PC-3 (cell line): ENCODE results near the gene CFAP97D2. TPM values are rescaled to one million over a fixed set of nuclear protein-coding genes. Genes with fewer than 3 reads are reported as not detected.

Experiments used
- ATAC-seq: fragments of 200-7000 bp; cut with Tn5 transposase; 2 replicates; pipeline ENCODE4 v1.9.1; 2020; ENCODE audit warnings: mild to moderate bottlenecking, moderate library complexity
- BruUV-seq: library from RNA; stranded (reverse); fragments of 400-500 nt; replicated peaks from 2 replicates; lab custom pipeline; 2021; lab: Mats Ljungman, UMichigan
- CTCF ChIA-PET: fragments of 300-600 bp; sonication (Branson Sonifier 250); formaldehyde crosslinking; loops from one replicate; lab custom pipeline; 2022; ENCODE audit warnings: antibody characterized with exemption; lab: Charles Lee
- POLR2A ChIA-PET: fragments of 300-600 bp; sonication (Branson Sonifier 250); formaldehyde crosslinking; loops from one replicate; lab custom pipeline; 2022; ENCODE audit warnings: antibody characterized with exemption; ENCODE audit not compliant: unreplicated experiment; lab: Charles Lee
- DNase-seq: peaks from one replicate; pipeline ENCODE4 v3.0.0-alpha.2; 2015
- H2AFZ ChIP-seq: fragments of 300-600 bp; sonication (generic); 2 replicates; pipeline ENCODE4 v1.6.0; 2016; ENCODE audit warnings: antibody characterized with exemption, low read length
- H3F3A ChIP-seq: fragments of 300-600 bp; sonication (generic); one replicate; pipeline ENCODE4 v1.6.0; 2017; ENCODE audit warnings: antibody characterized with exemption, low read length, control low read depth, mild to moderate bottlenecking; ENCODE audit not compliant: unreplicated experiment
- H3K27ac ChIP-seq: fragments of 300-600 bp; sonication (generic); 2 replicates; pipeline ENCODE4 v1.5.1; 2016; ENCODE audit warnings: mild to moderate bottlenecking, low read length
- H3K27me3 ChIP-seq: fragments of 300-600 bp; sonication (generic); 2 replicates; pipeline ENCODE4 v1.6.1; 2016; ENCODE audit warnings: low read length, mixed read lengths
- H3K36me3 ChIP-seq: fragments of 300-600 bp; sonication (generic); 2 replicates; pipeline ENCODE4 v1.6.1; 2016; ENCODE audit warnings: low read depth, mixed run types, low read length, mixed read lengths
- H3K4me1 ChIP-seq: fragments of 300-600 bp; sonication (generic); 2 replicates; pipeline ENCODE4 v1.5.1; 2016; ENCODE audit warnings: low read length; ENCODE audit not compliant: insufficient read depth
- H3K4me2 ChIP-seq: fragments of 300-600 bp; sonication (generic); 2 replicates; pipeline ENCODE4 v1.6.0; 2016; ENCODE audit warnings: low read length
- H3K4me3 ChIP-seq: fragments of 300-600 bp; sonication (generic); 2 replicates; pipeline ENCODE4 v1.5.1; 2016; ENCODE audit warnings: mild to moderate bottlenecking, low read length, mixed read lengths
- H3K79me2 ChIP-seq: fragments of 300-600 bp; sonication (generic); 2 replicates; pipeline ENCODE4 v1.6.1; 2017; ENCODE audit warnings: low read length, mixed read lengths
- H3K9ac ChIP-seq: fragments of 300-600 bp; sonication (generic); 2 replicates; pipeline ENCODE4 v1.6.0; 2016; ENCODE audit warnings: mild to moderate bottlenecking, low read length
- H3K9me2 ChIP-seq: fragments of 300-600 bp; sonication (generic); replicated peaks from 2 replicates; pipeline ENCODE4 v1.6.1; 2016; ENCODE audit warnings: mixed run types, low read length, mixed read lengths
- H3K9me3 ChIP-seq: fragments of 300-600 bp; sonication (generic); 2 replicates; pipeline ENCODE4 v1.6.1; 2016; ENCODE audit warnings: low read length, mixed read lengths
- H4K20me1 ChIP-seq: fragments of 300-600 bp; sonication (generic); 2 replicates; pipeline ENCODE4 v1.6.1; 2016; ENCODE audit warnings: low read length, mixed read lengths
- EZH2 ChIP-seq: fragments of 300-600 bp; sonication (generic); IDR thresholded peaks from one replicate; pipeline ENCODE4 v1.6.1; 2017; ENCODE audit warnings: antibody characterized with exemption, mild to moderate bottlenecking, low read length; ENCODE audit not compliant: unreplicated experiment
- EZH2phosphoT487 ChIP-seq: fragments of 300-600 bp; sonication (generic); IDR thresholded peaks from 2 replicates; pipeline ENCODE4 v1.6.1; 2018; ENCODE audit warnings: mild to moderate bottlenecking, antibody characterized with exemption, low read length, borderline replicate concordance
- intact Hi-C: fragments of 100-400 bp; cut with micrococcal nuclease; formaldehyde crosslinking; loops from 2 replicates; pipeline ENCODE4 v1.9.0; 2023
- total RNA-seq: library from RNA; depleted of rRNA; stranded (reverse); fragments of >200 nt; gene quantifications from 2 replicates; pipeline ENCODE4 v1.2.3, GENCODE V29; 2014
- TF ChIP-seq, protein P1 (sequence below): fragments of 300-600 bp; sonication (generic); conservative IDR thresholded peaks from 2 replicates; pipeline ENCODE4 v1.5.1; 2017; ENCODE audit warnings: antibody characterized with exemption, low read depth, mild to moderate bottlenecking, low read length

CFAP97D2 gene
- total RNA-seq, 1 experiment from 2014 or later: not detected

DNA sequence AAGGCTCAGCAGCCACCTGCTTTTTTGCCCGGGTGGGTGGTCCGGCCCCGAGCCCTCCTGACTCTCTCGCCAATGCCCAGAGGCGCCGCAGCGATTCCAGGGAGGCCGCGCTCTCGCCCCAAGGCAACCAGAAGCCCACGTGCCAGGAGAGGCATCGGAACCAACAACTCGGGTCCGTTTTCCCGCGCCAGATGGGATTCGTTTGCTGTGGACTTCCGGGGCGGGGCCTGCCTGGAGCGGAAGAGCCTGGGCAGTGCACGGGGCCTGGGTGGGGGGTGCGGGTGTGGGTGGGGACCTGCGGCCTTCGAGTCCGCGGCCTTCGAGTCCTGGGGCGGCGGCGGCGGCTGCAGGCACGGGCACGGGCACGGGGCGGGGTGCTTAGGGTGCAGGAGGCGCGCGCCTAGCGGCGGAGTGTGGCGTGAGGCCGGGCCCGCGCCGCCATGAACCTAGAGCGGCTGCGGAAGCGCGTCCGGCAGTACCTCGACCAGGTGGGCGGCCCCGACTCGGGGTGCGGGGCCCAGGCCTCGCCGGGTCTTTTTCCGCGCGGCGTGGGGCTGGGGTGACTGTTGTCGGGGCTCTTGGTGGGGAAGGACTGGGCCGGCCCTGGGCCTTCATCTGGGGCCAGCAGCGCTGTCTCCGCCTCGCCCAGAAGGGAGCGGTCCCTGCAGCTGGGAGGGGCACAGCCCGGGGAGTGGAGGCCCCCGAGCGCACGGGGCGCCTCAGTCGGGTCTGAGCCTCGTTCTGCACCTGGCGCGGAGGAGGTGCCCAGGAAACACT lies 55.8 kb downstream of the CFAP97D2 start, which contains the start of gene CDC16:
CDC16 (plus strand) TSS at position 253 of the 777 bp plus-strand sequence; CDS start at position 441, 188 bp downstream.
- H3K27me3 ChIP-seq: no peaks in the 10 kb centered on the region
- H2AFZ ChIP-seq: peak within 1 kb of the TSS; percentile 91
- H3K9me3 ChIP-seq: no peaks in the 10 kb centered on the region
- ATAC-seq: peak; percentile 94
- BruUV-seq: no TSS peak
- H3K36me3 ChIP-seq: peaks cover 16% of the 10 kb centered on the region
- no peaks in the 10 kb centered on the region for H3F3A ChIP-seq
- H3K79me2 ChIP-seq: peaks cover 30% of the 10 kb centered on the region
- peak within 1 kb of the TSS; percentile 97 for H3K9ac ChIP-seq
- peaks cover 5% of the 10 kb centered on the region; the same call in 1 of the 2 replicates for H4K20me1 ChIP-seq
- TF ChIP-seq EZH2 (no peak), EZH2phosphoT487 (no peak)
- TF ChIP-seq, protein P1, sequence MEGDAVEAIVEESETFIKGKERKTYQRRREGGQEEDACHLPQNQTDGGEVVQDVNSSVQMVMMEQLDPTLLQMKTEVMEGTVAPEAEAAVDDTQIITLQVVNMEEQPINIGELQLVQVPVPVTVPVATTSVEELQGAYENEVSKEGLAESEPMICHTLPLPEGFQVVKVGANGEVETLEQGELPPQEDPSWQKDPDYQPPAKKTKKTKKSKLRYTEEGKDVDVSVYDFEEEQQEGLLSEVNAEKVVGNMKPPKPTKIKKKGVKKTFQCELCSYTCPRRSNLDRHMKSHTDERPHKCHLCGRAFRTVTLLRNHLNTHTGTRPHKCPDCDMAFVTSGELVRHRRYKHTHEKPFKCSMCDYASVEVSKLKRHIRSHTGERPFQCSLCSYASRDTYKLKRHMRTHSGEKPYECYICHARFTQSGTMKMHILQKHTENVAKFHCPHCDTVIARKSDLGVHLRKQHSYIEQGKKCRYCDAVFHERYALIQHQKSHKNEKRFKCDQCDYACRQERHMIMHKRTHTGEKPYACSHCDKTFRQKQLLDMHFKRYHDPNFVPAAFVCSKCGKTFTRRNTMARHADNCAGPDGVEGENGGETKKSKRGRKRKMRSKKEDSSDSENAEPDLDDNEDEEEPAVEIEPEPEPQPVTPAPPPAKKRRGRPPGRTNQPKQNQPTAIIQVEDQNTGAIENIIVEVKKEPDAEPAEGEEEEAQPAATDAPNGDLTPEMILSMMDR: no peak
- CTCF ChIA-PET: no interaction called here
- intact Hi-C loops: no loop called here
- peaks cover 3% of the 10 kb centered on the region; the same call in 1 of the 2 replicates for H3K4me1 ChIP-seq
- peak within 1 kb of the TSS; percentile 61 for H3K27ac ChIP-seq
- peak within 1 kb of the TSS; percentile 92 for H3K4me3 ChIP-seq
- peak; percentile 85 for DNase-seq
- H3K4me2 ChIP-seq: peak within 1 kb of the TSS; percentile 87
- POLR2A ChIA-PET: no interaction called here
- no peaks in the 10 kb centered on the region for H3K9me2 ChIP-seq

DNA sequence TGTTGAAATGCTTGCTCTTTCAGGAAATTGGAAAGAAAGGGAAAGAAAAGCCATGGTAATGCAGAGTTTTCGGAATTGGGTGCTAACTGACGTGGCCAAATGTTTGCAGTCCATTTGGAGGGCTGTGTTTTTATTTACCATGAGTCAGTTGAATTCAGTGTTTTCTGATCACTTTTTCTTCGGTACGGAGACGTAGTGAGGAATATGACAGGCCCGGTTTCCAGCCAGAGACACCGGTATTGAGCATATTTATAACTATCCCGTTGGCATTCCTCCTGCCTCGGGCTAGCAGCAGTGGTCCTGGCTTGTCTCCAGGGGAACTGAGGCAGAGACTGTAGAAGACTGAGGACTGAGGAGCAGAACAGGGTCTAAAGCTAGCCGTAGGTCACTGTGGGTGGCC lies 56.6 kb downstream of the CFAP97D2 start:
- H3K27me3 ChIP-seq: no peaks in the 10 kb centered on the region
- peak overlapping the region; percentile 61; the same call in 1 of the 2 replicates for H3K27ac ChIP-seq
- no peak overlapping the region for H2AFZ ChIP-seq
- H3K4me3 ChIP-seq: peak overlapping the region; percentile 92
- peak; percentile 18 for ATAC-seq
- H3K36me3 ChIP-seq: peaks cover 16% of the 10 kb centered on the region
- BruUV-seq: TSS peak; percentile 59
- H3K9me3 ChIP-seq: no peaks in the 10 kb centered on the region
- H3K79me2 ChIP-seq: peaks cover 30% of the 10 kb centered on the region
- H3F3A ChIP-seq: no peaks in the 10 kb centered on the region
- H3K4me1 ChIP-seq: peaks cover 3% of the 10 kb centered on the region; the same call in 1 of the 2 replicates
- no peaks in the 10 kb centered on the region for H3K9me2 ChIP-seq
- TF ChIP-seq, protein P1: no peak
- TF ChIP-seq EZH2: no peak
- no peak for TF ChIP-seq EZH2phosphoT487
- ChIA-PET CTCF (no interaction called here), POLR2A (no interaction called here)
- intact Hi-C loops: no loop called here
- peak overlapping the region; percentile 97 for H3K9ac ChIP-seq
- DNase-seq: peak; percentile 4
- peaks cover 5% of the 10 kb centered on the region; the same call in 1 of the 2 replicates for H4K20me1 ChIP-seq
- H3K4me2 ChIP-seq: peak overlapping the region; percentile 87

DNA sequence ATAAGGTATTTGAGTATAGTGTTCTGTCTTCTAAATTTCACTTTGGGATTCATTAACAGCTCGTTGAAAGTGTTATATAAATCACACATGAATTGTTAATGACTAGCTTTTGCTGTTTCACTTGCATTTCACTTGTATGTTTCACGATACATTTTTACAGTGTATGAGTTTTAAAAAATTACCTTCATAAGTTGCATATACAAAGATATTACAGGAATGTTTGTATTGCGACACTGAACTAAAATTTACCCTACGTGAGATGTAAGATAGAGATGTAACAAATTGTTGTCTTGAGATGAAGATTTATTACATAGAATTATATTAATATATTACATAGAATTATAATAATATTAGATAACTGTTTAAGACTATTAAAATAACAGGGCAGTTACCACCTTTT lies 57.2 kb downstream of the CFAP97D2 start:
- peak overlapping the region; percentile 92 for H3K4me3 ChIP-seq
- H3K4me1 ChIP-seq: peaks cover 3% of the 10 kb centered on the region; the same call in 1 of the 2 replicates
- peaks cover 30% of the 10 kb centered on the region for H3K79me2 ChIP-seq
- no peaks in the 10 kb centered on the region for H3K9me3 ChIP-seq
- peak overlapping the region; percentile 87 for H3K4me2 ChIP-seq
- peak overlapping the region; percentile 97; the same call in 1 of the 2 replicates for H3K9ac ChIP-seq
- H3K36me3 ChIP-seq: peaks cover 16% of the 10 kb centered on the region
- H3F3A ChIP-seq: no peaks in the 10 kb centered on the region
- H4K20me1 ChIP-seq: peaks cover 5% of the 10 kb centered on the region; the same call in 1 of the 2 replicates
- CTCF ChIA-PET: no interaction called here
- H2AFZ ChIP-seq: no peak overlapping the region
- no peaks in the 10 kb centered on the region for H3K27me3 ChIP-seq
- no peaks in the 10 kb centered on the region for H3K9me2 ChIP-seq
- DNase-seq (no peak), ATAC-seq (no peak)
- TF ChIP-seq EZH2phosphoT487: no peak
- TF ChIP-seq, protein P1: no peak
- no peak for TF ChIP-seq EZH2
- BruUV-seq: no TSS peak
- POLR2A ChIA-PET: no interaction called here
- H3K27ac ChIP-seq: no peak overlapping the region
- intact Hi-C loops: no loop called here
